Gastroesophageal sphincter (tissue), 4 donors: ENCODE measurements around the gene PDLIM7. TPM values are rescaled to one million over a fixed set of nuclear protein-coding genes. Genes with fewer than 3 reads are reported as not detected.

Experiments used
- ATAC-seq: fragments of 150-250 bp; one replicate; pipeline ENCODE4 v1.9.1; 2016; ENCODE audit warnings: mild to moderate bottlenecking, moderate library complexity
- H3K27ac ChIP-seq, 4 donors: fragments of 200-600 bp; sonication (generic) in 3 of 4; 1 replicate in 3 of 4; 2 replicates in 1 of 4; pipeline ENCODE4 v1.5.1; 2016 to 2019
- H3K27me3 ChIP-seq: fragments of 200-600 bp; sonication (generic); one replicate; pipeline ENCODE4 v1.5.1; 2019
- H3K36me3 ChIP-seq, 2 donors: fragments of 200-600 bp; sonication (generic); one replicate each; pipeline ENCODE4 v1.5.1; 2019; ENCODE audit warnings: control low read depth in 1 of 2
- H3K4me1 ChIP-seq, 3 donors: fragments of 200-600 bp; sonication (generic); 1 replicate in 2 of 3; 2 replicates in 1 of 3; pipeline ENCODE4 v1.5.1; 2016 to 2019; ENCODE audit warnings: control low read depth in 2 of 3
- H3K4me3 ChIP-seq, 2 donors: fragments of 200-600 bp; sonication (generic); one replicate each; pipeline ENCODE4 v1.5.1; 2019; ENCODE audit warnings: mild to moderate bottlenecking in 1 of 2, moderate library complexity in 1 of 2
- H3K9me3 ChIP-seq, 3 donors: fragments of 200-600 bp; sonication (generic); one replicate each; pipeline ENCODE4 v1.5.1; 2017 to 2019; ENCODE audit warnings: control low read depth in 2 of 3
- EP300 ChIP-seq: sonication (generic); formaldehyde crosslinking; IDR thresholded peaks from one replicate; pipeline ENCODE4 v1.6.1; 2017; ENCODE audit warnings: antibody characterized with exemption, mild to moderate bottlenecking
- POLR2A ChIP-seq, 2 donors: fragments of 450-650 bp; IDR thresholded peaks; one replicate each; pipeline ENCODE4 v1.6.1; 2017; ENCODE audit warnings: antibody characterized with exemption in 2 of 2, mild to moderate bottlenecking in 2 of 2, moderate library complexity in 1 of 2
- POLR2AphosphoS5 ChIP-seq: sonication (generic); formaldehyde crosslinking; IDR thresholded peaks from one replicate; pipeline ENCODE4 v1.6.1; 2017; ENCODE audit warnings: antibody characterized with exemption
- WGBS, 2 donors: methylation state at CpG; one replicate each; pipeline ENCODE4 v1.1.5; 2018; ENCODE audit warnings: low coverage in 1 of 2; 5-methylcytosine and 5-hydroxymethylcytosine counted together
- total RNA-seq, 4 donors: library from RNA; depleted of rRNA; stranded (reverse); fragments of >200 nt; gene quantifications; one replicate each; pipeline ENCODE4 v1.1.0, GENCODE V29; 2016
- TF ChIP-seq, protein P1 (sequence below), 4 experiments: fragments of 200-600 bp in 2 of 4; fragments of 450-650 bp in 2 of 4; sonication (generic) in 1 of 4; IDR thresholded peaks; one replicate each; pipeline ENCODE4 v1.5.1; 2017 to 2019; ENCODE audit warnings: antibody characterized with exemption in 4 of 4, mild to moderate bottlenecking in 2 of 4, moderate library complexity in 2 of 4

PDLIM7 gene
- total RNA-seq, 4 donors from 2014 or later: 336 to 863 (median 437) TPM

DNA sequence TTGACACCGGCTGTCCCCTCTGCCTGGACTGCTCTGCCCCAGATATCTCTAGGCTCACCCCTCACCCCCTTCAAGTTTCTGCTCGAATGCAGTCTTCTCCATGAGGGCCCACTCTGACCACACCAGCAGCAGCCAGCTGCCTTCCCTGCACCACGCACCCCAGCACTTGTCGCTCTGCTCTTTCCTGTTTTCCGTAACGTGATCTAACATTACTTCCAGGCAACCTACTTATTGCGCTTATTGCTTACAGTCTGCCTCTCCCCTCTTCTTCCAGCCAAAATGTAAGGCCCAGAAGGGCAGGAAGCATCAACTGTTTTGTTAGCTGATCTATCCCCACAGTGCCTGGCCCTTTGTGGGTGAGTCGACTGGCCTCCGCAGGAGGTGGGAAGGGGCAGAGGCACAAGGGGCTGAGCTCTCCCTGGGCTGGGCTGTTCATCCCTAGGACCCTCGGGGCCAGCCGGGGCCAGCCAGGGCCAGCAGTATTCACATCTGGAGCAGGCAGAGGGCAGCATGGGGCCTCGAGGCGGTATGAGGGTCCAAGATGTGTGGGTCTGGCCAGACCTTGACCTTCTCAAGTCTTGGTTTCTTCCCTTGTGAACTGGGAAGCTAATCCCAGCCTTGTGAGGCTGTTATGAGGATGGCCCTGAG lies 12.4 kb downstream of the PDLIM7 start:
- H3K4me1 ChIP-seq: peaks cover 0 to 98% (median 48%) of the 10 kb centered on the region in 3 donors

DNA sequence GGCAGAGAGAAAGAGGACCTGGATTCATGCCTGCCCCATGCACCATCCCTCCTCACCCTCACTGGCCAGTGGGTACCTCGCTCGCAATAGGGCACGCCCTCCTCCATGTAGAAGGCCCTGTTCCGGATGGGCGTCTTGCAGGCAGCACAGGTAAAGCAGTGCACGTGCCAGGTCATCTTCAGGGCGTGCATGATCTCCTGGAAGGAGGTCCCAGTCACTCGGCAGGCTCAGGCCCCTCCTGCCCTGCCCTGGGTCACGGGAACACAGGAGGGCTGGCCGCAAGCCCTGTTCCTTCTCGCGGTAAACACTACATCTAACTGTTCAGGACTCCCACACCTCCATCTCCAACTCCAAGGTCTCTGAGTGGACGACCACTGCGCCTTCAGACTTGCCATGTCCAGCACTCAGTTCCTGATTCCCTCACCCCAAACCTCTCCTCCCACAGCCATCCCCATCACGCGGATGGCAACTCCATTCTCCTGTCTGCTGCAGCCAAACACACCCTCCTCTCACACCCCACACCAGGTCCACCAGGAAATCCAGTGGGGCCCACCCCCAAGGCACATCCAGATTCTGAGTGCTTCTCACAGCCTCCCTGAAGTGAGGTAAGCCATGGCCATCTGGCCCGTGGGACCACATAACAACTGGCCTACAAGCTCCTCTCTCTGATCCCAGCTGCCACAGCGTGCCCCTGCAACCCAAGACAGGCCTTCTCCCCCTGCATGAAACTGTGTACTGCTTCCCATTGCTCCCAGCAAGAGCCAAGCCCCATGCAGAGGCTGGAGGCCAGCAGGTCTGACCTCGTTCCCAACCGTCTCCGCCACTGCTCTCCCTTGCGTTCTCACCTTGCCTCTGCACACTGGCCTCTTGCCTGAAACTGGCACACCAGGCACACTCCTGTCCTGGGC lies 13.2 kb downstream of the PDLIM7 start:
- 60 to 70% methylated on average over 1 to 6 of the region's 22 CpGs for WGBS, 2 donors
- peak overlapping the region in 3 of 4 donors; percentile 60 to 99 (median 91) for H3K27ac ChIP-seq
- no peak overlapping the region for H3K4me3 ChIP-seq
- TF ChIP-seq POLR2A (IDR thresholded peaks at IDR 0.05): no peak
- peak; percentile 46 for TF ChIP-seq POLR2AphosphoS5
- peaks cover 0 to 72% of the 10 kb centered on the region in 2 donors for H3K36me3 ChIP-seq
- no peaks in the 10 kb centered on the region for H3K27me3 ChIP-seq
- ATAC-seq: peak; percentile 3
- peaks cover 0 to 98% (median 49%) of the 10 kb centered on the region in 3 donors for H3K4me1 ChIP-seq
- H3K9me3 ChIP-seq: no peaks in the 10 kb centered on the region

More for the DNA sequence above, 12.4 kb downstream of the PDLIM7 start:
- Histone ChIP-seq H3K27ac (peak overlapping the region in 3 of 4 donors; percentile 60 to 99 (median 91)), H3K4me3 (no peak overlapping the region), H3K9me3 (no peaks in the 10 kb centered on the region), H3K27me3 (no peaks in the 10 kb centered on the region), H3K36me3 (peaks cover 0 to 80% of the 10 kb centered on the region in 2 donors)
- 46 to 65% methylated on average over 5 to 6 of the region's 13 CpGs for WGBS, 2 donors
- no peak for ATAC-seq
- TF ChIP-seq, protein P1, sequence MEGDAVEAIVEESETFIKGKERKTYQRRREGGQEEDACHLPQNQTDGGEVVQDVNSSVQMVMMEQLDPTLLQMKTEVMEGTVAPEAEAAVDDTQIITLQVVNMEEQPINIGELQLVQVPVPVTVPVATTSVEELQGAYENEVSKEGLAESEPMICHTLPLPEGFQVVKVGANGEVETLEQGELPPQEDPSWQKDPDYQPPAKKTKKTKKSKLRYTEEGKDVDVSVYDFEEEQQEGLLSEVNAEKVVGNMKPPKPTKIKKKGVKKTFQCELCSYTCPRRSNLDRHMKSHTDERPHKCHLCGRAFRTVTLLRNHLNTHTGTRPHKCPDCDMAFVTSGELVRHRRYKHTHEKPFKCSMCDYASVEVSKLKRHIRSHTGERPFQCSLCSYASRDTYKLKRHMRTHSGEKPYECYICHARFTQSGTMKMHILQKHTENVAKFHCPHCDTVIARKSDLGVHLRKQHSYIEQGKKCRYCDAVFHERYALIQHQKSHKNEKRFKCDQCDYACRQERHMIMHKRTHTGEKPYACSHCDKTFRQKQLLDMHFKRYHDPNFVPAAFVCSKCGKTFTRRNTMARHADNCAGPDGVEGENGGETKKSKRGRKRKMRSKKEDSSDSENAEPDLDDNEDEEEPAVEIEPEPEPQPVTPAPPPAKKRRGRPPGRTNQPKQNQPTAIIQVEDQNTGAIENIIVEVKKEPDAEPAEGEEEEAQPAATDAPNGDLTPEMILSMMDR (IDR thresholded peaks at IDR 0.05): no peak
- TF ChIP-seq EP300: no peak
- peak; percentile 44 for TF ChIP-seq POLR2AphosphoS5

DNA sequence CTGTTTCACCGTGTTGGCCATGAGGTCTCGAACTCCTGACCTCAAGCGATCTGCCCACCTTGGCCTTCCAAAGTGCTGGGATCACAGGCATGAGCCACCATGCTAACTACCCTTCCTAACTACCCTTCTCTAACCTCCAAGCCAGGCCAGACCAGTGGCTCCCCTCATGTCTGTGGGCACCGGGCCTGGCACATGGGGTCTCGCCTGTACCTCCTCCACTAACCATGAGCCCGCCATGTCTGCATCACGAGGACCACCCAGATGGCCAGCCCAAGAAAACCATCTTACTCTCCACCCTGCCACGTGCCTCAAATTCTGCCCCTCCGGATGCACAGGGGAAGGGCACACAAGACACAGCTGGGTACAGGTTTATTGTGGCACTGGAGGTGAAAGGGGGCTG lies 14.4 kb downstream of the PDLIM7 start:
- no peak for TF ChIP-seq POLR2A (IDR thresholded peaks at IDR 0.05)
- TF ChIP-seq POLR2AphosphoS5: peak; percentile 3
- no peak for ATAC-seq
- Histone ChIP-seq H3K4me1 (peaks cover 0 to 98% (median 58%) of the 10 kb centered on the region in 3 donors), H3K27ac (peak overlapping the region in 3 of 4 donors; percentile 60 to 99 (median 91)), H3K36me3 (peaks cover 0 to 60% of the 10 kb centered on the region in 2 donors), H3K9me3 (no peaks in the 10 kb centered on the region), H3K4me3 (no peak overlapping the region), H3K27me3 (no peaks in the 10 kb centered on the region)
- 78% methylated on average over 5 of the region's 9 CpGs; no CpG with 5 or more reads in 1 of the 2 donors for WGBS, 2 donors

DNA sequence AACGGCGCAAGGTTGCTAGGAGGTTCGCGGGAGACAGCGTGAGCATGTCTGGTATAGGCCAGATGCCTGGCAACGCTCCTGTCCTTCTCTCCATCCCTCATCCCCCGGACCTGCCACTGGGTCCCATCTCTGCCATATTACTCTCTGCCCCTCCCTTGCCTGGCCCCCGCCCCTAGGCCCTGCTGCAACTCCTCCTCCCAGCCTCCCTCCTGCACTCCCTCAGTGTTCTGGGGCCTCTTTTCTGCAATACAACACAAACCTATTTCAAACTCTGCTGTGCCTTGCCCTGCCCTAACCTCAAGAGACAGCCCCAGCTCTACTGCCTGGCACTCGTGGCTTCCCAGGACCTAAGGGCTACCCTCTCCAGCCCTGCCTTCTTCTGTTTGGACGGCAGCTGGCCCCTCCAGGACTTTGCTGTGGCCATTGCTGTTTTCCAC lies 15.0 kb downstream of the PDLIM7 start:
- ATAC-seq: no peak
- Histone ChIP-seq H3K27ac (peak overlapping the region in 3 of 4 donors; percentile 75 to 99 (median 91)), H3K4me3 (no peak overlapping the region), H3K36me3 (peaks cover 0 to 53% of the 10 kb centered on the region in 2 donors), H3K9me3 (no peaks in the 10 kb centered on the region), H3K27me3 (no peaks in the 10 kb centered on the region), H3K4me1 (peaks cover 0 to 98% (median 64%) of the 10 kb centered on the region in 3 donors)
- TF ChIP-seq EP300 (no peak), POLR2A (IDR thresholded peaks at IDR 0.05) (no peak), POLR2AphosphoS5 (no peak)
- WGBS, 2 donors: 28 to 55% methylated on average over 2 to 10 of the region's 10 CpGs

GRCh38 chr5:177479774-177480173 lies 17.6 kb downstream of the PDLIM7 start:
- Histone ChIP-seq H3K27ac (peak overlapping the region; percentile 61 to 99 (median 93)), H3K27me3 (no peaks in the 10 kb centered on the region), H3K4me1 (peaks cover 0 to 100% (median 84%) of the 10 kb centered on the region in 3 donors), H3K4me3 (no peak overlapping the region), H3K36me3 (peaks cover 0 to 30% of the 10 kb centered on the region in 2 donors), H3K9me3 (no peaks in the 10 kb centered on the region)
- TF ChIP-seq POLR2AphosphoS5: peak; percentile 3
- no peak for TF ChIP-seq POLR2A (IDR thresholded peaks at IDR 0.05)
- 26% methylated on average over 3 of the region's 14 CpGs; no CpG with 5 or more reads in 1 of the 2 donors for WGBS, 2 donors
- no peak for ATAC-seq

DNA sequence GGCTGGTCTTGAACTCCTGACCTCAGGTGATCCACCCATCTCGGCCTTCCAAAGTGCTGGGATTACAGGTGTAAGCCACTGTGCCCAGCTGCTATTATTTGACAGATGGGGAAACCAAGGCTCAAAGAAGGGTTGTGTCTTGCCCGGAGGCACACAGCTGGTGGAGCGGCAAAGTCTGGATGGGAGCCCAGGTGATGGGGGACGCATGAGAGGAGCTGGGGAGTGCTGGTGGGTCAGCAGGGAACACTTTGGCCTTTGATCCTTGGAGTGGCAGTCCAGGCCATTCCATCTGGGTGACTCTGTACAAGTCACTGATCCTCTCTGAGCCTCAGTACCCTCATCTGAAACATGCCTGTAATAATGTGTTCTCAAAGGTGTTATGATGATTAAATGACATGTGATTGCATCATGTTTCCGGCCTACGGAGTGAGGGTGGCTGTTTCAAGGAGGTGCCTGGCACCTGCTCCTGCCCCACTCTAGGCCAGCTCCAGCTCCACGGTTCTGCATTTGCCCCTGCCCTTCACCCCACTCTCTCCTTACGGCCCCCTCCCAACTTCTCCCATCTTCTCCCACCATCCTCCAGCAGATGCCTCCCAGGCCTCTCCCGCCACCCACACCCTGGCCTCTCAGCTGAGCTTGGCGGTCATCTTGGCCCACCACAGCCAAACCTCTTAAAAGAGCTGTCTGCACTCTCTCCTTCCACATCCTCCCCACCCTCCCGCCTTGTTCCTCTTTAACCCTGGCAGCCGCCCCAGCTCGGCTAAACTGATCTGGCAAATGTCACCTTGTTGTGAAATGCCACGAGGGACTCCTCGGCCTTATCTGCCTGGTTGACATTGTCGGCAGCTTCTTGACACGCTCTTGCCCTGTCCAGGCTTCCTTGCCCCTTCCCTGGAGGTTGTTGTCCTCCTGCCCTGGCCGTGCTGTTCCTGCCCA lies 18.4 kb downstream of the PDLIM7 start:
- ATAC-seq: peak; percentile 68
- Histone ChIP-seq H3K27ac (peak overlapping the region; percentile 61 to 99 (median 93)), H3K27me3 (no peaks in the 10 kb centered on the region), H3K4me1 (peaks cover 0 to 100% (median 79%) of the 10 kb centered on the region in 3 donors), H3K36me3 (peaks cover 0 to 23% of the 10 kb centered on the region in 2 donors), H3K4me3 (no peak overlapping the region), H3K9me3 (no peaks in the 10 kb centered on the region)
- TF ChIP-seq POLR2AphosphoS5 (peak; percentile 82), POLR2A (IDR thresholded peaks at IDR 0.05) (no peak)
- TF ChIP-seq, protein P1 (IDR thresholded peaks at IDR 0.05): no peak
- 13 to 14% methylated on average over 6 to 14 of the region's 18 CpGs for WGBS, 2 donors
